HepG2 (cell line): ENCODE data around the gene GPR15. TPM values are rescaled to one million over a fixed set of nuclear protein-coding genes. Genes with fewer than 3 reads are reported as not detected.

ENCODE experiments used
- ATAC-seq: fragments of 200-7000 bp; cut with Tn5 transposase; 3 replicates; pipeline ENCODE4 v1.9.1; 2020; ENCODE audit warnings: mild to moderate bottlenecking, moderate library complexity
- BruUV-seq: library from RNA; stranded (reverse); fragments of 400-500 nt; replicated peaks from 2 replicates; lab custom pipeline; 2021; lab: Mats Ljungman, UMichigan
- CTCF ChIA-PET: fragments of 300-600 bp; formaldehyde crosslinking; extraction: SDS; loops from one replicate; lab custom pipeline; 2021; ENCODE audit warnings: low total read pairs, inconsistent platforms, low intra/inter-chr PET ratio; lab: Yijun Ruan, JAX
- POLR2A ChIA-PET: fragments of 350-600 bp; sonication (Branson Sonifier 250); formaldehyde crosslinking; loops from one replicate; lab custom pipeline; 2020; ENCODE audit warnings: antibody characterized with exemption, inconsistent platforms; lab: Yijun Ruan, JAX
- DNase-seq: peaks from one replicate; pipeline ENCODE4 v3.0.0-alpha.2; 2015; ENCODE audit warnings: low spot score
- FAIRE-seq: peaks from 3 replicates; lab custom pipeline; 2011; peaks lifted over from hg19 to GRCh38; lab: Jason Lieb, UNC
- H2AFZ ChIP-seq: one replicate; pipeline ENCODE4 v1.6.1; 2011; ENCODE audit warnings: low read length, inconsistent platforms
- H3K27ac ChIP-seq: fragments of 300-600 bp; 3 replicates; pipeline ENCODE4 v1.8.0; 2011; ENCODE audit warnings: mixed run types, mild to moderate bottlenecking, mixed read lengths, low read length, inconsistent platforms; ENCODE audit not compliant: insufficient read depth; ENCODE audit errors: extremely low read length
- H3K27me3 ChIP-seq, 2 experiments: fragments of 200-600 bp in 1 of 2; 2 replicates in 1 of 2; 3 replicates in 1 of 2; pipeline versions ENCODE4 v1.6.0 to v1.8.0; 2011; ENCODE audit warnings: low read length in 2 of 2, mild to moderate bottlenecking in 2 of 2, moderate library complexity in 2 of 2, inconsistent platforms in 1 of 2; ENCODE audit not compliant: insufficient read depth in 2 of 2, control insufficient read depth in 1 of 2
- H3K36me3 ChIP-seq, 2 experiments: fragments of 200-600 bp in 1 of 2; replicated peaks in 1 of 2; 2 replicates in 1 of 2; 3 replicates in 1 of 2; pipeline versions ENCODE4 v1.5.1 to v1.8.0; 2011; ENCODE audit warnings: low read length in 2 of 2, inconsistent platforms in 1 of 2; ENCODE audit not compliant: insufficient read depth in 2 of 2, control insufficient read depth in 1 of 2
- H3K4me1 ChIP-seq: 2 replicates; pipeline ENCODE4 v1.5.1; 2012; ENCODE audit warnings: low read length, inconsistent platforms; ENCODE audit not compliant: insufficient read depth
- H3K4me2 ChIP-seq: 2 replicates; pipeline ENCODE4 v1.6.0; 2011; ENCODE audit warnings: low read depth, low read length, inconsistent platforms
- H3K4me3 ChIP-seq, 3 experiments: fragments of 200-600 bp in 1 of 3; sonication (generic), shearing (Covaris generic) in 1 of 3; replicated peaks in 1 of 3; 2 replicates each; pipeline ENCODE4 v1.5.1; 2011 to 2016; ENCODE audit warnings: low read length in 3 of 3, inconsistent platforms in 2 of 3, low read depth in 2 of 3, mild to moderate bottlenecking in 2 of 3, control low read depth in 1 of 3, mixed read lengths in 1 of 3; ENCODE audit not compliant: insufficient read depth in 1 of 3
- H3K79me2 ChIP-seq: one replicate; pipeline ENCODE4 v1.6.1; 2011; ENCODE audit warnings: low read length, inconsistent platforms; ENCODE audit not compliant: insufficient read depth
- H3K9ac ChIP-seq: 2 replicates; pipeline ENCODE4 v1.6.0; 2011; ENCODE audit warnings: mild to moderate bottlenecking, low read depth, low read length, inconsistent platforms; ENCODE audit not compliant: insufficient read depth
- H3K9me3 ChIP-seq: 2 replicates; pipeline ENCODE4 v1.5.1; 2012; ENCODE audit warnings: mild to moderate bottlenecking, low read length
- H4K20me1 ChIP-seq: 2 replicates; pipeline ENCODE4 v1.6.0; 2011; ENCODE audit warnings: inconsistent platforms, mild to moderate bottlenecking, low read length, moderate library complexity; ENCODE audit not compliant: insufficient read depth
- AKNA ChIP-seq: sonication (generic); formaldehyde crosslinking; IDR thresholded peaks from 2 replicates; pipeline ENCODE4 v1.4.0; 2020; ENCODE audit warnings: missing genetic modification reagents, borderline replicate concordance
- ATRX ChIP-seq: sonication (generic); formaldehyde crosslinking; IDR thresholded peaks from 2 replicates; pipeline ENCODE4 v1.4.0; 2020; ENCODE audit warnings: missing genetic modification reagents, borderline replicate concordance
- MED13 ChIP-seq: sonication (generic); formaldehyde crosslinking; IDR thresholded peaks from 2 replicates; pipeline ENCODE4 v1.5.0; 2020; ENCODE audit warnings: missing genetic modification reagents
- NFKBIZ ChIP-seq: IDR thresholded peaks from 2 replicates; pipeline ENCODE4 v1.6.1; 2018; ENCODE audit warnings: missing genetic modification reagents, missing compliant biosample characterization
- PHB2 ChIP-seq: fragments of 450-650 bp; IDR thresholded peaks from 2 replicates; pipeline ENCODE4 v1.6.1; 2018; ENCODE audit not compliant: partially characterized antibody
- PHF21A ChIP-seq: sonication (generic); formaldehyde crosslinking; IDR thresholded peaks from 2 replicates; pipeline ENCODE4 v1.5.0; 2020; ENCODE audit warnings: mild to moderate bottlenecking, missing genetic modification reagents
- TARDBP ChIP-seq: sonication (generic); formaldehyde crosslinking; IDR thresholded peaks from 2 replicates; pipeline ENCODE4 v1.8.0; 2022; ENCODE audit warnings: mild to moderate bottlenecking, missing genetic modification reagents
- TERF1 ChIP-seq: sonication (generic); formaldehyde crosslinking; IDR thresholded peaks from 2 replicates; pipeline ENCODE4 v1.8.0; 2022; ENCODE audit warnings: mild to moderate bottlenecking, missing genetic modification reagents, moderate library complexity
- ZMYM2 ChIP-seq: sonication (generic); formaldehyde crosslinking; IDR thresholded peaks from 2 replicates; pipeline ENCODE4 v1.8.0; 2022; ENCODE audit warnings: mild to moderate bottlenecking, missing genetic modification reagents
- ZNF136 ChIP-seq: sonication (generic); formaldehyde crosslinking; IDR thresholded peaks from 2 replicates; pipeline ENCODE4 v1.8.1; 2022; ENCODE audit warnings: low read depth, mild to moderate bottlenecking, moderate library complexity, missing genetic modification reagents
- ZNF24 ChIP-seq: fragments of 450-650 bp; IDR thresholded peaks from 2 replicates; pipeline ENCODE4 v1.6.1; 2017; ENCODE audit warnings: antibody characterized with exemption, mild to moderate bottlenecking
- ZNF354B ChIP-seq: sonication (generic); formaldehyde crosslinking; IDR thresholded peaks from 2 replicates; pipeline ENCODE4 v1.8.0; 2022; ENCODE audit warnings: mild to moderate bottlenecking, missing genetic modification reagents
- ZNF383 ChIP-seq: sonication (generic); formaldehyde crosslinking; IDR thresholded peaks from 2 replicates; pipeline ENCODE4 v1.4.0; 2020; ENCODE audit warnings: missing genetic modification reagents, mild to moderate bottlenecking, borderline replicate concordance
- WGBS: methylation state at CpG from one replicate; pipeline ENCODE4 v1.1.6; 2017; ENCODE audit warnings: low lambda C conversion rate; 5-methylcytosine and 5-hydroxymethylcytosine counted together
- in situ Hi-C: cut with HindIII; loops from 2 replicates; pipeline ENCODE4 v1.10.0; 2017; ENCODE audit warnings: low pct_unique_long_range_greater_than_20kb; ENCODE audit not compliant: extremely low pct_ligation_motif_present
- intact Hi-C: fragments of 100-400 bp; cut with micrococcal nuclease; formaldehyde crosslinking; loops from one replicate; pipeline ENCODE4 v1.10.0; 2022; ENCODE audit not compliant: unreplicated experiment
- polyA plus RNA-seq, 8 experiments: library from polyadenylated mRNA; depleted of rRNA in 3 of 8; stranded (reverse) in 7 of 8; unstranded in 1 of 8; fragments of >200 nt; fragmentation: Illumina TruSeq in 4 of 8; extraction: Trizol in 4 of 8; gene quantifications; 2 replicates each; pipeline versions ENCODE4 v1.2.1 to v1.2.3, GENCODE V29; 2011 to 2016; ENCODE audit warnings: low read depth in 4 of 8, missing spikeins in 1 of 8, mixed read lengths in 1 of 8; ENCODE audit not compliant: insufficient read depth in 1 of 8
- total RNA-seq, 5 experiments: library from RNA; depleted of rRNA; stranded (reverse); fragments of >200 nt; fragmentation: Illumina TruSeq; extraction: Trizol; gene quantifications; 2 replicates each; pipeline ENCODE4 v1.2.3, GENCODE V29; 2016; ENCODE audit warnings: low read depth in 1 of 5

GPR15 gene
- total and polyA plus RNA-seq, 2 of the 13 experiments (the other 11 are each of a cell fraction or from before 2014, with no cell fraction given), result not detected

- ChIA-PET POLR2A (no interaction called here), CTCF (no interaction called here)
- ATAC-seq (no peak; the same call in 2 of the 3 replicates), DNase-seq (no peak), FAIRE-seq (no peak)
- in situ Hi-C loops, result no loop called here
- no peaks in the 10 kb centered on the region for H3K36me3 ChIP-seq
- no peak for TF ChIP-seq TERF1 (CRISPR knock-in tag)
- peaks cover 6% of the 10 kb centered on the region; the same call in 1 of the 2 replicates for H3K4me1 ChIP-seq
- H3K9ac ChIP-seq, result no peak overlapping the region
- H4K20me1 ChIP-seq, result no peaks in the 10 kb centered on the region
- no peaks in the 10 kb centered on the region for H3K27me3 ChIP-seq
- BruUV-seq, result no TSS peak
- intact Hi-C loops, result no loop called here
- no peak overlapping the region for H2AFZ ChIP-seq
- 40% methylated on average over 1 of the region's 1 CpG for WGBS
- no peak overlapping the region for H3K4me2 ChIP-seq
- H3K79me2 ChIP-seq, result no peaks in the 10 kb centered on the region
- no peak overlapping the region for H3K4me3 ChIP-seq
- no peak overlapping the region for H3K27ac ChIP-seq
- no peaks in the 10 kb centered on the region for H3K9me3 ChIP-seq
These were observed 10.8 kb downstream of the GPR15 start for GRCh38 chr3:98542623-98543022.

GRCh38 chr3:98545940-98546339 is 14.2 kb downstream of the GPR15 start:
- Histone ChIP-seq H3K27ac (no peak overlapping the region), H3K27me3 (no peaks in the 10 kb centered on the region), H3K79me2 (no peaks in the 10 kb centered on the region), H3K9me3 (no peaks in the 10 kb centered on the region), H3K4me2 (no peak overlapping the region), H4K20me1 (no peaks in the 10 kb centered on the region), H3K9ac (no peak overlapping the region), H2AFZ (no peak overlapping the region), H3K4me3 (no peak overlapping the region), H3K36me3 (no peaks in the 10 kb centered on the region), H3K4me1 (peaks cover 6% of the 10 kb centered on the region; the same call in 1 of the 2 replicates)
- no peak for FAIRE-seq
- in situ Hi-C loops (no loop called here), intact Hi-C loops (no loop called here)
- no peak for ATAC-seq
- no peak for DNase-seq
- 29% methylated on average over 5 of the region's 5 CpGs for WGBS
- ChIA-PET POLR2A (no interaction called here), CTCF (no interaction called here)
- BruUV-seq, result no TSS peak
- TF ChIP-seq ATRX, result no peak
- TF ChIP-seq AKNA (CRISPR knock-in tag), result no peak
- no peak for TF ChIP-seq PHB2
- TF ChIP-seq MED13 (CRISPR knock-in tag), result no peak
- TF ChIP-seq ZNF24, result no peak
- TF ChIP-seq PHF21A (CRISPR knock-in tag), result no peak
- TF ChIP-seq NFKBIZ, result no peak
- no peak for TF ChIP-seq ZNF354B (CRISPR knock-in tag)
- no peak for TF ChIP-seq ZNF383 (CRISPR knock-in tag)
- TF ChIP-seq TARDBP (CRISPR knock-in tag), result no peak
- TF ChIP-seq ZMYM2, result no peak
- no peak for TF ChIP-seq ZNF136 (CRISPR knock-in tag)
